Neuron (in vitro differentiated cells): ENCODE data around the gene TRIM58.

Source experiments
- H2AFZ ChIP-seq: one replicate; pipeline ENCODE4 v1.6.1; 2013; ENCODE audit warnings: low read depth, mild to moderate bottlenecking, inconsistent platforms, low read length, moderate library complexity
- H3K27me3 ChIP-seq: one replicate; pipeline ENCODE4 v1.6.1; 2013; ENCODE audit warnings: low read length; ENCODE audit not compliant: insufficient read depth
- H3K36me3 ChIP-seq: one replicate; pipeline ENCODE4 v1.6.1; 2013; ENCODE audit warnings: low read length; ENCODE audit not compliant: insufficient read depth
- H3K4me1 ChIP-seq: one replicate; pipeline ENCODE4 v1.6.1; 2013; ENCODE audit warnings: low read length; ENCODE audit not compliant: insufficient read depth
- H3K4me3 ChIP-seq: 2 replicates; pipeline ENCODE4 v1.5.1; 2013; ENCODE audit warnings: mild to moderate bottlenecking, low read length, moderate library complexity
- H3K9me3 ChIP-seq: one replicate; pipeline ENCODE4 v1.6.1; 2013; ENCODE audit warnings: low read length

Gene TRIM58

GRCh38 chr1:247848346-247848745, 8.6 kb upstream of the TRIM58 start:
- no peaks in the 10 kb centered on the region for H3K27me3 ChIP-seq
- no peaks in the 10 kb centered on the region for H3K4me1 ChIP-seq
- H2AFZ ChIP-seq: no peak overlapping the region
- no peaks in the 10 kb centered on the region for H3K9me3 ChIP-seq
- no peaks in the 10 kb centered on the region for H3K36me3 ChIP-seq
- no peak overlapping the region for H3K4me3 ChIP-seq

DNA sequence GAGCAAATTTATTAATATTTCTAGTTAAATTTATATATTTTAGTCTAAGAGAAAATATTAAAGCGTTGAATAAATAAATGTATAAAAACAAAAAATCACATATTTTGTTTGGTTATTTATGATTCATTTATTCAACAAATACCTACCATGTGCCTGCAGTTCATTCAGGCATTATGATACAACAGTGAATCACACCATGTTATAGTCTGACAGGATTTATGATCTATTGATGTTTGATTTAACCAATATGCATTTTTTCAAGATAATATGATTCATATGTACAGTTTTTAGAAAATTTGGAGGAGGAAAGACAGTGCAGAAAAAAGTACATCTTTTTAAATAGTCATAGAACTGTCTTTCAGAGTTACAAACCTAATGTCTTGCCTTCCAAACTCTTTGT, 7.4 kb upstream of the TRIM58 start:
- no peaks in the 10 kb centered on the region for H3K4me1 ChIP-seq
- no peaks in the 10 kb centered on the region for H3K9me3 ChIP-seq
- H3K36me3 ChIP-seq: no peaks in the 10 kb centered on the region

DNA sequence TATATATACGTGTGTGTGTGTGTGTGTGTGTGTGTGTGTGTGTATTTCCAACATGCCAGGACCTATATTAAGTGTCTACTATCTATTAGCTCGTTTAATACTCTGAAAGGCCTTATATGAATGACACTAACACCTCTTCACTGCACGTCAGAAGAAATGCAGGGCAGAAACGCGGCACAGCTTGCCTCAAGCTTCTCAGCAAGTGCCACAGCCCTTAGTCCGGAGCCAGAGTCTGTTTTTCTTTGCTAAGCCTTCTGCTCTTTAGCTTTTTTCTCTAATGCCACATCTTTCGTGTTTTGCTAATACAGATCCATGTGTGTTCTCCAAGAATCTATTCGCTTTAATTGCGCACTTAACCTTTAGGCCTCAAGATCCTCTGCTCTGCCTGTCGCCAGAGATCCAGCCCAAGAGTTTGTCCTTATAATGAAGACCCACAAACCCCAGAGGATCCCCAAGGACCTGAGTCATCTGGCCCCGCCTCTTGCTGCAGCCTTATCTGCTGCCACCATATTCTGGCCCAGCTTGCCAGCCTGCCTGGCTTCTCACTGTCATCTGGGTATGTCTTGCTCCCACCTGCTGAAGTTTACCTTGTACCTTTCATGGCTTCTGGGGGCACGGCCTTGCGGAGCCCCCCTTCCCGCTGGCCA, 2.0 kb upstream of the TRIM58 start:
- no peak overlapping the region for H2AFZ ChIP-seq
- H3K27me3 ChIP-seq: no peaks in the 10 kb centered on the region
- no peaks in the 10 kb centered on the region for H3K4me1 ChIP-seq
- no peaks in the 10 kb centered on the region for H3K36me3 ChIP-seq
- no peak overlapping the region for H3K4me3 ChIP-seq
- no peaks in the 10 kb centered on the region for H3K9me3 ChIP-seq

More for the DNA sequence above, 7.4 kb upstream of the TRIM58 start:
- Histone ChIP-seq H2AFZ (no peak overlapping the region), H3K27me3 (no peaks in the 10 kb centered on the region), H3K4me3 (no peak overlapping the region)

DNA sequence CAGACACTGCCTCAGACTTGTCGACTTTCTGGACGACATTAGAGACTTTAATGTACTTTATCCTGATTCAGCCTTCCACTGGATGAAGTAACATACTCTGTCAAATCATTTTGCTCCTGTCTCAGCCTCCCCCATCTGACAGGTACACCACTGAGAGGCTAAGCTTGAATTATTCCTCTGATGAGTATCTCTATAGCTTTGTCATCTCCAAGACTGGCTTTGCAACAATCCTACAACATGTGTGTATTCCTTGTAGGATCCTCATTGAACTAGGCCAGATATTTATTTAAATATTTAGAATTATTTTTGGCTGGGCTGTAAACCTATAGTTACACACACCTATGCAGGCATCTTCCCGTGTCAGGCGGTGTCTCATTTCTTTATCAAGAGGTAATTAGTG, 1.1 kb upstream of the TRIM58 start:
- no peaks in the 10 kb centered on the region for H3K9me3 ChIP-seq
- H3K36me3 ChIP-seq: no peaks in the 10 kb centered on the region
- H3K4me3 ChIP-seq: no peak overlapping the region
- H3K4me1 ChIP-seq: no peaks in the 10 kb centered on the region
- H3K27me3 ChIP-seq: no peaks in the 10 kb centered on the region
- no peak overlapping the region for H2AFZ ChIP-seq

DNA sequence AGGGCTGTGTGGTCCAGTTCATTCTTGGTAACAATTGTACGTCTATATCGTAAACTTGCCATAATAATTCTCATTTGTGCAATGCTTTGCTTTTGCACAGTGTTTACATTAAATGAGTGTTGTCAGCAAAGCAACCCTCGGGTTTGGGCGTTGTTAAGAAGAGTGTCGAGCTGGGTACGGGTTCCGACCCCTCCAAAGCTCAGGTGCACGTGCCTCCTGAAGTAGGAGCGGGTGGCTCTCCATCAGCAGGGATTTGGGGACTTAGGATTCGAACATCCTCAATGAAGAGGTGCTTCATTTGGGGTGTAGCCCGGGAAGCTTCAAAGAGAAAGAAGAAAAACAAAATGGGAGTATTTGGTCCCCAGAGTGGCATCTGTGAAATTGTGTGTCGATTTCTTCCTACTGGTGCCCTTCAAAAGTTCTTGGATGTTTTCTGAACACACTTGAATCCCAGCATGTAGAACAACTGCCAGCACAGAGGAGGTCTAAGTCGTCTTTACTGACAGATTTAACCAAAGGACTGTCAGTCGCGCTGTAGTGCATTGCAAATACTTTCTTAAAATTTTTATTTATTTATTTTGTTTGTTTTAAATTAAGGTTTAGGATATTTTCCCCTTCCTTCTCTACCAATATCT, 1.1 kb downstream of the TRIM58 start:
- H3K9me3 ChIP-seq: no peaks in the 10 kb centered on the region
- no peaks in the 10 kb centered on the region for H3K36me3 ChIP-seq
- no peaks in the 10 kb centered on the region for H3K4me1 ChIP-seq
- H3K4me3 ChIP-seq: no peak overlapping the region
- no peak overlapping the region for H2AFZ ChIP-seq
- H3K27me3 ChIP-seq: no peaks in the 10 kb centered on the region

DNA sequence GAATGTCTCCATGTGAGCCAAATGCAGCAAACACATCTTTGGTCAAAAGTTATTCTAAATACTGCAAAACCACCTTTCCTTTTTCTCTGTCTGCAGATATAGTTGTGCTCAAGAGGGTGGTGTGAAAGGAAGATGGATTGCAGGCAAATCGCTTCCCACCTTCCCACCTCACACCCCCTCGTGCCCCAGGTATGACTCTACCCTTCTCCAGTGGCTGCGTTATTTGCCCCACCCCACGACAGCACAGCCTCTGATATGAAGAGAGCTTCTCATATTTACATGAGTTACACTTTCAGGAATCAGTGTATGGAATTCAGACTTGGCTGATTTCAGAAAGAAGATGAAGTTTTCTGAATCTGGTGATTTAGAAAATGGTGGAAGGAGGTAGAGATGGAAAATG, 5.8 kb downstream of the TRIM58 start:
- Histone ChIP-seq H3K27me3 (no peaks in the 10 kb centered on the region), H3K36me3 (no peaks in the 10 kb centered on the region), H3K4me3 (no peak overlapping the region), H3K9me3 (no peaks in the 10 kb centered on the region), H2AFZ (no peak overlapping the region), H3K4me1 (no peaks in the 10 kb centered on the region)

DNA sequence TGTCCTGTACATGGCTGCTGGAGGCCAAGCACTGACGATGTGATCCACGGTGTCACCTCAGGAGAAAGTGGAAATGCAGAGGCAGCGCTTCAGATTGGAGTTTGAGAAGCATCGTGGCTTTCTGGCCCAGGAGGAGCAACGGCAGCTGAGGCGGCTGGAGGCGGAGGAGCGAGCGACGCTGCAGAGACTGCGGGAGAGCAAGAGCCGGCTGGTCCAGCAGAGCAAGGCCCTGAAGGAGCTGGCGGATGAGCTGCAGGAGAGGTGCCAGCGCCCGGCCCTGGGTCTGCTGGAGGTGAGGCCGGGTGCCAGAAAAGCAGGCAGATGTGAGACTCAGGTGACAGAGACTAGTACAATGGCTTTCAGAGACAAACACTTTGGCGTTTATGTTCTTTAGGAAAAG, 7.7 kb downstream of the TRIM58 start:
- H3K27me3 ChIP-seq: no peaks in the 10 kb centered on the region
- no peaks in the 10 kb centered on the region for H3K9me3 ChIP-seq
- H2AFZ ChIP-seq: no peak overlapping the region
- H3K4me3 ChIP-seq: no peak overlapping the region
- no peaks in the 10 kb centered on the region for H3K36me3 ChIP-seq
- no peaks in the 10 kb centered on the region for H3K4me1 ChIP-seq

DNA sequence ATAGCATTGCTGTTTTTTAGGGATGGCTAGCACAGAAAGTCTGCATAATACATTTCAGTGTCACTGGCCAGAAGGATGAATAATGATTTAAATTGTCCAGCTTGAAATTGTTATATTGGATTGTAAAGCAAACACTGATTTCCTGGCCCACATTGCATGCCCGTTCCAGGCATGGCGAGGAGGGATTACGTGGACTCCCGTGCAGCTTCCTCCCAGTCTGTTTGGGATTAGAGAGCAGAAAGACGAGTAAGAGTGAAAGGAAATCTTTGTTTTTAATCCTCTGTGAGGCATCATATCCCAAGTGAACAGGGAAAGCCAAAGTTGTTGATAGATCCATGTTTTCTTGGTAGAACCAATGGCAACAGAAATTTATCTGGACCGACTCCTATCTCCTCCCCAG, 8.4 kb downstream of the TRIM58 start:
- no peaks in the 10 kb centered on the region for H3K27me3 ChIP-seq
- no peaks in the 10 kb centered on the region for H3K36me3 ChIP-seq
- no peak overlapping the region for H3K4me3 ChIP-seq
- no peaks in the 10 kb centered on the region for H3K9me3 ChIP-seq
- no peaks in the 10 kb centered on the region for H3K4me1 ChIP-seq
- no peak overlapping the region for H2AFZ ChIP-seq

DNA sequence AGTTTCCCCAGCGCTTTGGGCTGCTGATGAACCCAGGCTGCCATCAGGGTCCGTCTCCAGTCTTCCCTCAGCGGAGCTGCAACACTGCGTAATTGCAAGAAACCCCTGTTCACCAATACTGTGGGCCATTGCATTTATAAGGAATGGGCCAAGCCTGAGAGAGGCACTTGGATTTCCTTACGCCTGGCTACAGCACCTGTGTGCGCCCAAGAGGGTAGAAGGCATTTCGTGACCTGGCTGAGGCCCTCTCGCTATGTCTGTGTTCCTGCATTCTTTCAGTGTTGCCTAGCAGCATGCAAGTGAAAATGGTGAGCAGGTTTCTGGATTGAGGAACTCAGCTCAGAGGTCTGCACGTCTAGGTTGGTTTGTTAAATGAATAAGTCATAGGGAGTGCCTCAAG, 26.4 kb downstream of the TRIM58 start:
- H3K36me3 ChIP-seq: no peaks in the 10 kb centered on the region
- no peak overlapping the region for H3K4me3 ChIP-seq
- H3K9me3 ChIP-seq: no peaks in the 10 kb centered on the region

DNA sequence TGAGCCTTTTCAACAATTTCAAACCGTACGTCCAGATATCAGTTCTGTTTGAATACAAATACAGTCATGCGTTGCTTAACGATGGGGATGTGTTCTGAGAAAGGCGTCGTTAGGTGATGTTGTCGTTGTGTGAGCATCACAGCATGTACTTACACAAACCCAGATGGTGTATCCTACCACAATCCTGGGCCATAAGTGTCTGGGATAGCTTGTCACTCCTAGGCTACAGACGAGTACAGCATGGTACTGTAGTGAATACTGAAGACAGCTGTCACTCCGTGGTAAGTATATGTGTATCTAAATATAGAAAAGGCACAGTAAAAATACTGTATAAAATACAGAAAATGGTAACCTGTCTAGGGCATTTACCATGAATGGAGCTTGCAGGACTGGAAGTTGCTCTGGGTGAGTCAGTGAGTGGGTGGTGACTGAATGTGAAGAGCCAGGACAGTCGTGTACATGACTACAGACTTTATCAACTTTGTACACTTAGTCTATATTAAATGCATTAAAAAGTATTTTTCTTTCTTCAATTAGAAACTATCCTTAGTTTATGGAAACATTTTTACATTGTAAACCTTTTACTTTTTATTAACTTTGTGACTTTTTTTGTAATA, 27.9 kb downstream of the TRIM58 start:
- Histone ChIP-seq H3K4me1 (no peaks in the 10 kb centered on the region), H3K36me3 (no peaks in the 10 kb centered on the region), H3K27me3 (no peaks in the 10 kb centered on the region), H2AFZ (no peak overlapping the region), H3K4me3 (no peak overlapping the region), H3K9me3 (no peaks in the 10 kb centered on the region)

More for the DNA sequence above, 26.4 kb downstream of the TRIM58 start:
- H3K27me3 ChIP-seq: no peaks in the 10 kb centered on the region
- H2AFZ ChIP-seq: no peak overlapping the region
- no peaks in the 10 kb centered on the region for H3K4me1 ChIP-seq

DNA sequence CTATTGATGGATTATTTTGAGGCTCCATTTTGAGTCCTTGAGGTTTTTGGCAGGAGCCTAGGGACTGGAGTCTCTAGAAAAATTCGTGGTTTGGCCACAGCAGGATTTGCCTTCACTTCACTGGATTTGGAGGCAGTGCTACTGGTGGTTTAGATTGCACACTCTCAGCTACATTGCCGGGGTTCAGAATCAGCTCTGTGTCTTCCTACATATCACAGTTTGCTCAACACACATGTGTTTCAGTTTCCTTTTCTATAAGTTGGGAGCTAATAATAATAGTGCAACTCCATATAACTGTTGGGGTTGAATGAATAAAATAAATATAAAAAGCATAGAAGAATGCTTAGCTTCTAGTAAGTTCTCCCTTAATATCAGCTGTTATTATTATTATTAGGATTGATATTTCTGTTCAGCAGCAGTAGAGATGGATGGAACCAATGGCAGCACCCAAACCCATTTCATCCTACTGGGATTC, 38.2 kb downstream of the TRIM58 start, which contains the start of gene OR2W3:
Gene OR2W3 (plus strand): TSS at position 425 of the 475 bp plus-strand sequence. CDS start 0 bp downstream, at position 425.
- Histone ChIP-seq H3K4me3 (no peak within 1 kb of the TSS), H3K36me3 (no peaks in the 10 kb centered on the region), H3K27me3 (no peaks in the 10 kb centered on the region), H3K9me3 (no peaks in the 10 kb centered on the region), H2AFZ (no peak within 1 kb of the TSS), H3K4me1 (no peaks in the 10 kb centered on the region)

- Histone ChIP-seq H2AFZ (no peak overlapping the region), H3K36me3 (no peaks in the 10 kb centered on the region), H3K27me3 (no peaks in the 10 kb centered on the region), H3K4me1 (no peaks in the 10 kb centered on the region), H3K9me3 (no peaks in the 10 kb centered on the region), H3K4me3 (no peak overlapping the region)
Measured at GRCh38 chr1:247895976-247896375, 39.0 kb downstream of the TRIM58 start.

DNA sequence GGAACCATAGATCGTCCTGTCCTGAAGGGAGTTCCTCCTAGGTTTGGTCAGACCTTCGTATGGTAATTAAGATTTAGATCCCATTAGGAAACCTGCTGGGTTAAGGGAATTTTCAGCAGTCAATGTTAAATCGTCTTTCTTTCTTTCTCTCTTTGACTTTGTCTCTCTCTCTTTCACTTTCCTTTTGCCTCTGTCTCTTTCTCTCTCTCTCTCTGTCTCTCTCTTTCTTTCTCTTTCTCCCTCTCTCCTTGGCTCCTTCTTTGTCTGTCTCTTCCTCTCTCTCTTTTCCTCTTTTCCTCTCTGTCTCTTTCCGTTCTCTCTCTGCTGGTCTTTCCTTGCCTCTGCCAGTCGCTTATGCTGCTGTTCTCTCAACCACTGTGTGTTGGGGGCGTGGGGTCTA, 47.1 kb downstream of the TRIM58 start:
- H3K4me1 ChIP-seq: no peaks in the 10 kb centered on the region
- no peak overlapping the region for H3K4me3 ChIP-seq
- H2AFZ ChIP-seq: no peak overlapping the region
- no peaks in the 10 kb centered on the region for H3K27me3 ChIP-seq
- no peaks in the 10 kb centered on the region for H3K9me3 ChIP-seq
- no peaks in the 10 kb centered on the region for H3K36me3 ChIP-seq
